GM18498 (cell line): ENCODE data around the gene SERTAD2.
A peak's percentile ranks its signal among the peaks of the same experiment; 100 is the strongest.

Experiments used
- ATAC-seq: cut with Tn5 transposase; IDR thresholded peaks from one replicate; pipeline ENCODE4 v1.9.1; 2021; ENCODE audit warnings: mild to moderate bottlenecking, moderate library complexity; ENCODE audit not compliant: unreplicated experiment

SERTAD2 gene

DNA sequence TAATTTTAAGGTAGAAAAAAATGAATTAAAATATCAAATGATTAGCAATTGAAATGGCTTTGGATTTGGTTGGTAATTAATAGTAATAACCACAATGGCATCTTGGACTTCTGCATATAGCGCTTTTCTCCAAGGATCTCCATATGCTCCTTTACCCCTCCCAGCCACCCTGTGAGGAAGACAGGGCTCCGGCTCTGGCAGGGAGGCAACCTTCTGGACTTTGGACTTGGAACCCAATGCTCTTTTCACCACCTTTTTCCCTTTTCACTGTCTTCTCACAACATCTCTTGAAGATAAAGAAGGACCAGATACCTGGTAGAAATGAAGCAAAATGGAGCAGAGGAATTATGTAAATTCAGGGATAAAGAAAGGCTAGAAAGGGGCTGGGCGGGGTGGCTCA, 23.8 kb upstream of the SERTAD2 start:
- ATAC-seq: no peak

DNA sequence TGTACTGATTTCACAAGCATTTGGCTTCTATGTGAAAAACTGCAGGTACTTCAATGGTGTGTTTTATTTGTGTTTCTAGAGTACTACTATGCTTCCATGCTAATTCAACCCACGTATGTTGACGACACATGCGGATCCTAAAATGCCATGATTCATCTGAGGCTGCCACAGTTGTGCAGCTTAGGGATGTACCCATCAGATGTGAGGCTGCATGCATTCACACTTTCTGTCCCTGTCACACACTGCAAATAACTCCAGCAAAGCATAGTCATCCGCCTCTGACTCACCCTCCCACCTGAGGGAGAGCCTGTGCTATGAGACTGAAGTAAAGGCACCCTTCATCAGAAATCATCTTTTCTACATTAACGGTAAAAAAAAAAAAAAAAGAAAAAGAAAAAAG, 22.1 kb upstream of the SERTAD2 start:
- ATAC-seq: no peak

DNA sequence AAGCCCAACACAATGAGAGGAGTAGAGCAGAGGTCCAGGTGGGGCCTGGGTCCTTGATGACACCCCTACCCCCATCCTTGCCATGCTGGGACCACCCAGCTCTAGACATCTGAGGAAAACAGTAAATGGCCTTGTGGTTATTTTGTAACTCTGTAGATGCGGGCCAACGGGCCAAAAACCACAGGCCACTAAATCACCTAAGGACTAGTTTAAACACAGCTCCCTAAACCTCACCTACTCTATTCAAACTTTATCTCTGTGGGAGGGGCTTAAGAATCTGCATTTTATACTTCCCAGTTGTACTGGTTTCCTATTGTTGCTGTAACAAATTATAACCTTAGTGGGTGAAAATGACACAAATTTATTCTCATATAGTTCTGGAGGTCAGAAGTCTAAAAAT, 19.0 kb upstream of the SERTAD2 start:
- no peak for ATAC-seq

DNA sequence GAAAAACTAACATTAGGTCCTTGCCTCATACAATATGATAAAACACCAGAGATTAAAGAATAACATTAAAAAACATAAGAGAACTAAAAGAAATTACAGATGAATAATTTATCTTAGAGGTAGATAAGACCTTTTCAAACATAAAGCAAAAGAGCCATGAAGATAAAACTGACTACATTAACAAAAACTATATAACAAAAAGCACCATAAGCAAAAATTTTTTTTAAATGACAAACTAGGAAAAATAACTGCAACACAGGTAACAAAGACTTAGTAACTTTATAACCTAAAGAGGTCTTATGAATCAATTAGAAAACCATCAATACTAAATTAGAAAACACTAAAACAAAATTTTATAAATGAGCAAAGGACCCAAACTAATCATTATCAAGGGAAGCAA, 16.3 kb upstream of the SERTAD2 start:
- no peak for ATAC-seq

DNA sequence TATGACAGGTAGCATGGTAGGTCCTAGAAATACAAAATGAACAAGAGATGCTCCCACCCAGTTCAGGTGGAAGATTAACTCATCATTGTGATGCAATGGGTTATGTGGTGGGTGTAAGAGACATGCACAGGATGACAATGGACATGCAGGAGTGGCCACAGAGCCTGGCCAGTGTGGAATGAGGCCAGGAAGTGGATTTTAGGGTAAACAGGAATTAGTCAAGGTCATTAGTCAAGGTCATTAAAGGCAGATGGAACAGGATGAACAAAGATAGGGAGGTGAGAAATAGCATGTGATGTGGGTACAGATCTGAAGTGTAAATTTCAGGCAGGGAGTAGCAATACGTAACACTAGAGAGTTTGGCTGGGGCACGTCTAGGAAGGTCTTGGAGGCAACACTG, 15.6 kb upstream of the SERTAD2 start:
- ATAC-seq: no peak

DNA sequence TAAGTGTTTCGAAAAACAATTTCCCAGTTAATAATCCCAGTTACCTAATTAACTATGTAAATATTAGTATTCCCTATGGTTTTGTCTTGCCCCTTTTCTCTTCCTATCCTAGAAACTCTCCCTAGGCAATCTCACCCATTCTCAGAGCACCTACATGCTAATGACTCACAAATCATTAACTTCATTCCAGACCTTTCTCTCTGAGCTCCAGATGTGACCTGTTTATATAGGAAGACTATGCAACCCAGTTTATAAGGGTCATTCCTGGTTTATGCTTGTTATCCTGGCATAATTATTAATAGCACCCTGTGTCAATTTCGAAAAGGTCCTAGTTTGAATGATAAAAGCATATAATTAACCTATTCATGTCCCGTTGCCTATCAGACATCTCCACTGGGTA, 14.8 kb upstream of the SERTAD2 start:
- ATAC-seq: no peak

DNA sequence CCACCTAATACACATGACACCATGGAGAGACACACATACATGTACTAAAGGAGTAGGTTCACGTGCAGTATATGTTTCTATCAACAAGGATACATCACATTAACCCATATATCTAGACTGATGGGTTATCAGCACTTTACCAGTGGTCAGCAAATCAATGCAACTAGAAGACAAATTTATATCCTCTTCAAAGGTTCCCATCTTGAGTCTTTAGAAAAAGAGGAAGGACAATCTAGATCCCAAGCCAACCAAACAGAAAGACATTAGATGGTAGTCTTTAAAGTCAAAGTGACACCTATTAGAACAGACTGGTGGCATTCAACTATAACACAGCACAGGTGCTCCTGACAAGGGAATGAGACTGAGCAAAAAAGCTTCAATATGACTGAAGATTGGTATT, 13.8 kb upstream of the SERTAD2 start:
- ATAC-seq: peak; percentile 40

DNA sequence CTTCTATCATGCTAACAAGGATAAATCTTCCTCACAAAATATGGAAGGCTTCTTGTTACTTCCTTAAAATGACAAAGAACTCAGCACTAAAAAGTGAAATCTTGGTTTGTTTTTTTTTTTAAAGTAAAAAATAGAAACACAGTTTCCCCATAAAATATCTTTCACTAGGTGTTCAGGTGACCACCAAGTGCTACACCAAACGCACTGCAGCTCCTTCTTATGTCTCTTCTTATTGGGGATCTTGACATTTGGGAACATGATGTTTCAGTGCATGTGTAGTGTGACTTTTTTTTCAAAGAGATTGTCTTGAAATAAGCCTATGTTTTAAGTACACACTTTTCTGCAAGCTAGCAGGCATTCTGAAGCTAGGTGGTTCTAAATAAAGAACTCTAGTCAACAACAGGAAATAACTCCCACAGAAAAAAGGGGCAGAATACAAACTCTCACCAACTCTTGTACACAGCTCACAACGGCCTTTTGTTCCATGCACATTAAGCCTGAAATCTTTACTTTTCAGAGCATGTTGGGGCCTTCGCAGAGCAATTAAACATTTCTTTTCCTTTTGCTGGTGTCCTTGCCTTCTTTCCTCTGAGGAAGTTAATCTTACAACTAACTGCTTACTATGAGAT, 13.2 kb upstream of the SERTAD2 start:
- ATAC-seq: peak; percentile 89

DNA sequence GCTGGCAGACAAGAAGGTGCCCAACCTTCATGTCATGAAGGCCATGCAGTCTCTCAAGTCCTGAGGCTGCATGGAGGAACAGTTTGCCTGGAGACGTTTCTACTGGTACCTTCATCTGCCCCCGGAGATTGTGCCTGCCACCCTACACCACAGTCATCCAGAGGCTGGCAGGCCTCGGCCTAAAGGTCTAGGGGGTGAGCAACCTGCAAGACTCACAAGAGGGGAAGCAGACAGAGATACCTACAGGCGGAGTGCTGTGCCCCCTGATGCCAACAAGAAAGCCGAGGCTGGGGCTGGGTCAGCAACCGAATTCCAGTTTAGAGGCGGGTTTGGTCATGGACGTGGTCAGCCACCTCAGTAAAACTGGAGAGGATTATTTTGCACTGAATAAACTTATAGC, 12.0 kb upstream of the SERTAD2 start:
- no peak for ATAC-seq

DNA sequence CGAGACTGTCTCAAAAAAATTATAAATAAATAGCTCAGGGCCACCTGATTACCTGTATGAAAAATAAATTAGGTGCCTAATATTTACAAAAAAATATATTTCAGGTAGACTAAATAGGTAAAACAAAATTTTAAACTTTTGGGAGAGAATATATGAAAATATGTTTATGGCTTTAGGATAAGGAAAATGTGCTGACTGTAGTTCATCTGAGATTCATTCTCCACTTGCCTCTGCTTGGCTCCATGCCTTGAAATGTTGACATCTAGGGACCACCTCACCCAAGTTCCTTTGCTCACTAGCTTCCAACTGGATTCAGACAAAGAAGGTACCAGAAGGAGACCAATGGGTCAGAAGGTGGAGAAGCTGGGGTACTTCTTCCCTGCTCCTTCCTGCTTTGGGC, 9.7 kb upstream of the SERTAD2 start:
- no peak for ATAC-seq

DNA sequence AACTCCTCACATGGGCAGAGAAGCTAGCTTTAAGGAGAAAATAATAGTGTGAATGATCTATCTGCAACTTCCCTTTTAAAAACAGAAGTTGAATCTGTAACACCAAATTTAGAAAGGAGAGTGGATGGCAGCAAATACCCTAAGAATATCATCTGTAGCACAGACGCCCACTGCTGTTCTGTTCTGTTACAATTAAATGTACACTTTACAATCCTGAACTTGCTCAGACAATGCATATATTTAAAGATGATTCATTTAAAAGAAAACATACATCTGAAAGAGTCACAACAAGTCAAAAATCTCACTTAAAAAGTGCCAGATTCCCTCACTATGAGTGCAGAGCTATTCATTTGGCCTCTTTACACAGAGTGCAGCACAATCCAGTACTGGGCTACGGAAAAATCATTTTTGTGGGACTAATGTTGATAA, 8.0 kb upstream of the SERTAD2 start:
- ATAC-seq: no peak

DNA sequence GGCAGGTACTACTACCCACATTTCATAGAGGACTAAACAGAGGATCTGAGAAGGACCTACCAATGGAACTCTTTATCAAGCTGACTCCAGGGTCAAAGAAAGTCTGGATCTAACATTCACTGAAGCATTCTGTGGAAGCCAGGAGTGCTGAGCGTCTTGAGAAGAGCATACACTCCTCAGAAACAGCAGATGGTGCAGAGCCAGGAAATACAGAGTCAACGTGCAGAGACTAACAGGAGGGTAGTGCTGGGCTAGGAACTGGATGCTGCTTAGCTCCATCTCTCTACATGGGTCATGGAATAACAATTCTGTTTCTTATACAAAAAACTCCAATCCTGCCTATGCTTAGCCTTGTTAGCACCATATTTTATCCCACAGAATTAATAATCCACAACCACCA, 5.5 kb upstream of the SERTAD2 start:
- no peak for ATAC-seq

DNA sequence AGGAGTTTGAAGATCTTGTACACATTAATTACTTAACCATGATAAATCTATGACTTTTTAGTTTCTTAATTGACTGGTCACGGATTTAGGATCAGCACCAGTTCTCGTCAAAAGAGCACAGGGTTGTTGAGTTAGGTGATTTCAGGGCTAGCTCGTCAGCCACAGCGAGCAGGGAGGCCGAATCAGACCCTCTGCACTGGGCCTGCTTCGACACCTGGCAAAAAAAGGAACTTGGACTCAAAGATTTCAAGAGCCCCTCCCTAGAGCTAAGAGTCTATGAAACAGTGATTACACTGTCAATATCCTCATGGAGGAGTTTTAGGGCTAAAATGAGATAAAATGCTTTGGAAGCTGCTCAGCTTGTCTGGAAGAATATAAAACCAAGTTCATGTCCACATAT, 4.6 kb upstream of the SERTAD2 start:
- ATAC-seq: no peak

DNA sequence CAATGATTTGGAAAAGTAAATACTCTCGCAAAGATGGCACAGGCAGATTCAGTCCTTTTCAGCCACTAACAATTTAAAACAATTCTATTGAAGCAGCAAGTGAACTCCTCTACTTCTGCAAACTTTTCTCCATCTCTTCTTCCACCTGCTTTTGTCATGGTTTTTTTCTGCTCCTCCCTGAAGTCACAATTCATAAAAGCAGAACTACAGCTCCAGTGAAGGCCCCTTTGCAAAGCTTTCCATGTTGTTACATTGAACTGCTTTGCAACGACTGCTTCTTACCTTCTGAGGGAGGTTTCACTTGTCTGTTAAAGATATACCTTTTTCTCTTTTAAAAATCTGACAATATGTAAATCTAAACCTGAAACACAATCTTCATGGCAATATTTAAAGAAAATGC, 3.7 kb upstream of the SERTAD2 start:
- no peak for ATAC-seq

DNA sequence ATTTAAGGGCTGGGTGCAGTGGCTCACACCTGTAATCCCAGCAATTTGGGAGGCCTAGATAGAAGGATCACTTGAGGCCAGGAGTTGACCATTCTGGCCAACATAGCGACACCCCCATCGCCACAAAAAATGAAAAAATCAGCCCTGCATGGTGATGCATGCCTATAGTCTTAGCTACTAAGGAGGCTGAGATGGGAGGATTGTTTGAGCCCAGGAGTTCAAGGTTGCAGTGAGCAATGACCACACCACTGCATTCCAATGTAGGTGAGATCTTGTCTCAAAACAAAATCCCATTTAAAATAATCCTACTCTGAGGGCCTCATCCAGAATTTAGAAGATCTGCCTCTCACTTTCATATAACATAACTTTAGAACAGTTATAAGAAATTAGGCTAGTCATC, 2.7 kb upstream of the SERTAD2 start:
- ATAC-seq: no peak

DNA sequence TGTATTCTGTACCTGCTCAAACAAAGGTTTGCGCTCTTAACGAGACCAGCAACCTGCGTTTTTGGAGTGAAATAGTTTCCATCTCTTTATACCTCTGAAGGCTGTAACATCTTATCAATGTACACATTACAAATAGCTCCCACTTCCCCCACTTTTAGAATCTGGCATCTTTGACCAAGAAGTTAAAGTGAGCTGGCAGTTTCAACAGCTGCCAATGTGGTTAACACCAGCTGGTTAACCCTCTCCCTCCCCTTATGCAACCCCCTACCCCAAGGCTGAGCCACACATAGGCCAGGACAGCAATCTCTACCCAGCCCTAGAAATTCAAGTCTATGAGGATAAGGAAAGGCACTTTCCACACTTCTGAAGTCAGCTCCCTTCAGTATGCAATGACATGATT, 2.2 kb upstream of the SERTAD2 start:
- ATAC-seq: no peak

DNA sequence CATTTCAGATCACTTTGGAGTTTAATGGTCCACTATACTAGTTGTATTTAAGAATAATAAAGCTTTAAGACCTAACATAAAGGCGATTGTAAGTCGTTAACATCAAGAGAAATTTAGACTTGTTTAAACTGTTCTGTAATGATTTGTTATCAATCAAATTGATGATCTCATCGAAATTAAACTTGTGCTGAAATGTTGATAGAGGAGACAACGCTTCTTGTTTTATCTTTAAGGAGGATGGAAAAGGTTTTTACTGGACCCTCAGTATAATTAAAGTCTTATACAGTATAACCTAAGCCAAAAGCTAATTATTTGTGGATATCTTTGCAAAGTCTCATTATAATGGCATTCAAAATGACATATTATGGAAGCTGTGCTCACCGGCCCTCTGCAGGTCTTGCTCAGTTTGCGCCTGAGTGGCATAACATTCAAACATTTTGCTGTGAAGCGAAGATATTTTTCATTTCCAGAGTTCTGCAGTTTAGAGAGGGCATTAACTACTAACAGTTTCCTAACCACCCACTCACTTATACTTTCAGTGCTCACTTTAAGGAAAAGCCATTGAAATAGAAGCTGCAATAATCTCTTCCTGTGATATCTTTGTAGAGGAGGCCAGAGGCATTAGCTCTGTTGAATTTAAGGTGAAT, 1.4 kb upstream of the SERTAD2 start:
- no peak for ATAC-seq

DNA sequence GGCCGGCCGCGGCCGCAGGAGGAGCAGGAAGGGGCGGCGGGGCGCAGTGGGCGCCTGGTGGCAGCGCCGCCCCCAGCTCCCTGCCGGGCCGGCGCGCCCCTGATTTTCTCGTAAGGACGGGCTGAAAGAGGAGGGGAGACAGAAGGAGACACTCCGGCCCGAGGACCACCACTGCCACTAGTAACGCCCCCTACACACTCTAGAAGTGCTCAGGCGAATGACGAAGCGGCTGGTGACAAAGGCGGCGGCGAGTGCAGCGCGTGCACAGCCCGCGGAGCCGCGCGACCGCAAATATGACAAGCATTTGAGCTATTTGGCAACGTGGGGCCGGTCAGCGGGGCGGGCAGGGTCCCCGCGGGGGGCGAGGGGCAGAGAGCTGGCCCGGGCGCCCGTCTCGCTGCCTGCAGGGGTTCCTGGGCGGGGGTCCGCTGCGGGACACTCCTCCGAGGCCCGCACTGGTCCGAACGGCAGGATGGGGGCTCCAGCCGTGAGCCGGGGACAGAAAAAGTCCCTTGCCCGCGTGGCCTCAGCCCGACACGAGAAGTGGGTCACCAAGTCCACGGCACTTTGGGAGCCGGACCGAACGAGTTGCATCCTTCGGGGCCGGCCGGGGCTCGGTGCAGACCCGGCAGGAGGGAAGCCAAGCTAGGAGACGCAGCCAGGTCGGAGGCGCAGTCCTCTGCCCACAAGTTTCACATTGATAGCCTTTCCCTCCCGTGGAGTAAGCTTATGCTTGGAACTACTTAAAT, 524 bp upstream of the SERTAD2 start:
- peak; percentile 43 for ATAC-seq

DNA sequence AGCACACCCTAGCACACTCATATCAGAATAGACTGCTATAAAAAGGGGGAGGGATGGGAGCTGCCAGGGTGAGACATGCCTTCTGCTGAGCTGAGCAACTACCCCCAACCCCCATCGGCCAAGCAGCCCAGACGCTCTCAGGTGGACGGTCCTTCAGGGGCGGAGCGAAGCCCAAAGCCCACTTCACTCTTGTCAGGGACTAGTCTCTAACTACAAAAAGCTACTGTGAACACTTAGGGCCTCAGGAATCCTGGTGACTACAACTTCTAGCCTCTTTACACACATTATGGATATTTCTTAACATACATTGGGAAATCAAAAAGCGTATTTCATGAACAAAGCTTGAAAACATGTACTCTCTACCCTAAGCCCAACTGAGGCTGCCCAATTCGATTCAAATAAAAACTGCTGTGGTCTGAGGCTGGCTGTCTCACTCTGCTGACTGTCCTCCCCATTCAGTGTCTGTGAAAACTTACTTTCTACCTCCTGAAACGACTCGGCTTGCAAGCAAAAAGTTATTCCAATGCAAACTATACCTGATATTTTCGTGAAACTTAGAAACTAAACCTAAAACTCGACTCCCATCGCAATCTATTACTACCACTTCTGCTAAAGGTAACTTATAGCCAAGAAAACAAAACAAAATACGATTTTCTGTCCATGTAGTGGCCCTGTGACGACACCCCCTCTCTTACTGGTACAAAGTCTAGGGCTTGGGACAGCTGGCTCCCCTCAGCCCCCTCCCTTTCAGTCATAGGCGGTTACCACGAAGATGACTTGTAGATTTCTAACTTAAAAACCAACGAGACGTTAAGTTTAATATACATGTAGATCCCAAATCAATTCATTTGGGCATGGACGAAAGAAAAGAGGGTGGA, 1.2 kb downstream of the SERTAD2 start:
- no peak for ATAC-seq

DNA sequence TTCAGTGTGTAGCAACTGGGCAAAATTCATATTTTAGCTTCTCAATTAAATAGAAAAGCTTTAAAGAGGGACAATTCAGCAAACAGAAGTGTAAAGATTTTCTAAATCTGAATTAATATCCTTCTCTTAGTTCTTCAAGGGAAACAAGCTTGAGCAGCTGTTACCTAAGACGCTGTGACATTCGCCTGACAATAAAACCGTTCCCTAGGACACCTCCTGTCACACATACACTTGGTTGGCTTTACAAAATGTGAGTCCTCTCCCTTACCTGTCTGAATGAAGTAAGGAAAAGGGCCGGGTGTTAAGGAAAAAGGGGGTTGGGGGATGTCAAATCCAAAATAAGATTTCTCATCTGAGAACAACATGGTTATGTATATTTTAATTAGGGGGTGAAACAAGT, 2.1 kb downstream of the SERTAD2 start:
- no peak for ATAC-seq

DNA sequence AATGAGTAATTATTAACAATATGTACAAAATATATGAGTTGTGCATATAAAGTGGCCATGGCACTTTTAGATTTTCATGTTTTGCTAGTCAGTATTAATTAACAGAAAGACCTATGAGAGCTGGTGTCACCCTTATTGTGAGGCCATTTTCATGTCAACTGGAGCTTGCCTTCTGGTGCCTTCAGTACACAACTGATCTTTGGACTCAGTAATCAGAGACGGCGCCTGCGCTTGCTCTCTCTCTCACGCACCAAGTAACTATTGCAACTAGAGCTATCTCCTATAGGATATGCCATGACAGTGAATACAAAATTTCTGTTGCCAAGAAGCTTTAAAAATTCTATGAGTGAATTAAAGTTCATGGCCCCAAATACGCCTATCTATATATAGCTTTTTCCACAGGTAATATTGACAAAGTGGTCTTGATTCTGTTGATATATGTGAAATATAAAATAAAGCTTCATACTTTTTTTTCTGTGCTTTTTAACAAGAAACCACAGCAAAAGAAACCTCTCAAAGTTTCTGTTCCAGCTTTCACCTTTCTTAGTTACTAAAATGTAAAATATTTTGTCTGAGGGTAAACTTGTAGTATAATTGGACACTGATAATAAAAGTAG, 2.9 kb downstream of the SERTAD2 start:
- ATAC-seq: no peak
